ENCODE results near the gene SELPLG.

DNA sequence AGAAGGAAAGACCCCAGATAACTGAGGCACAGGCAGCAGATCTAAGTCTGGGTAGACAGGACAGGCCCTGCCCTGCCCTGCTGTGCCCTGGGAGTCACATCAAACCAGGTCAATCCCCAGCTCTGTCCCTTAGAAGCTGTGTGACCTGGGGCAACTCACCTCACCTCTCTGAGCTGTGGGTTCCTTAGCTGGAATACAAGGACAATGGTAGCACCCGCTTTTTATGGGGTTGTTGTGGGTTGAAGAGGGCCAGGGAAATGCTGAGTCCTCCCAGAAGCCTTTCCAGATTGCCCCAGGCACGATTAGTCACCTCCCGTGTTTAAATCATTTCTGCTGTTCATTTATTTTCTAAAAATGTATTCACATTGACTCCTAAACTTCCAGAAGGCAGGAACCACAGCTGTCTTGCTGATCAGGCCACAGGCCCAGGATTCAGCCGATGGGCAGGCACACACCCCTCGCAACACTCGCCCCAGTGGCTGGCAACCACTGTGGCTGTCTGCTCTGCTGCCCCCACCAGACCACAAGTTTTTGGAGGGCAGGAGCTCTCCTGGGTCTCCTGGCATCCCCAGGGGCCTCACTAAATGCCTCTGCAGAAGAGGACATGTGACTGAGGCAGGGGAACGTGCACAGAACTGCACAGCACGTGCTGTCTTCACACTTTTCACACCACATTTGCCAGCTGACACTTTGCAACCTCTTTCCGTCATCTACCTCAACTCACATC, 3.0 kb downstream of the SELPLG start:
- TF ChIP-seq, protein P1, sequence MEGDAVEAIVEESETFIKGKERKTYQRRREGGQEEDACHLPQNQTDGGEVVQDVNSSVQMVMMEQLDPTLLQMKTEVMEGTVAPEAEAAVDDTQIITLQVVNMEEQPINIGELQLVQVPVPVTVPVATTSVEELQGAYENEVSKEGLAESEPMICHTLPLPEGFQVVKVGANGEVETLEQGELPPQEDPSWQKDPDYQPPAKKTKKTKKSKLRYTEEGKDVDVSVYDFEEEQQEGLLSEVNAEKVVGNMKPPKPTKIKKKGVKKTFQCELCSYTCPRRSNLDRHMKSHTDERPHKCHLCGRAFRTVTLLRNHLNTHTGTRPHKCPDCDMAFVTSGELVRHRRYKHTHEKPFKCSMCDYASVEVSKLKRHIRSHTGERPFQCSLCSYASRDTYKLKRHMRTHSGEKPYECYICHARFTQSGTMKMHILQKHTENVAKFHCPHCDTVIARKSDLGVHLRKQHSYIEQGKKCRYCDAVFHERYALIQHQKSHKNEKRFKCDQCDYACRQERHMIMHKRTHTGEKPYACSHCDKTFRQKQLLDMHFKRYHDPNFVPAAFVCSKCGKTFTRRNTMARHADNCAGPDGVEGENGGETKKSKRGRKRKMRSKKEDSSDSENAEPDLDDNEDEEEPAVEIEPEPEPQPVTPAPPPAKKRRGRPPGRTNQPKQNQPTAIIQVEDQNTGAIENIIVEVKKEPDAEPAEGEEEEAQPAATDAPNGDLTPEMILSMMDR (IDR thresholded peaks at IDR 0.05): no peak
- no peak for TF ChIP-seq POLR2AphosphoS5 (IDR thresholded peaks at IDR 0.05)
- no peak for TF ChIP-seq POLR2A (IDR thresholded peaks at IDR 0.05)
